GM18505 (cell line): ENCODE results near the gene RRAS.
"Not testable (repeated sequence)": the region's sequence is repeated elsewhere in the genome, so short reads cannot be mapped to it uniquely, and the experiment has no call there.

Experiments used
- ATAC-seq: cut with Tn5 transposase; IDR thresholded peaks from one replicate; pipeline ENCODE4 v1.9.1; 2021; ENCODE audit not compliant: unreplicated experiment
- POLR2A ChIP-seq: IDR thresholded peaks from 4 replicates; pipeline ENCODE4 v1.6.1; 2011; ENCODE audit warnings: borderline replicate concordance; ENCODE audit not compliant: insufficient read depth, insufficient read length; ENCODE audit errors: extremely low read depth

Gene RRAS

GRCh38 chr19:49624967-49625910 lies 14.7 kb downstream of the RRAS start:
- no peak for ATAC-seq
- TF ChIP-seq POLR2A = no peak

GRCh38 chr19:49617860-49618259 lies 22.1 kb downstream of the RRAS start:
- ATAC-seq = not testable (repeated sequence)

- ATAC-seq = no peak
- TF ChIP-seq POLR2A = no peak
Measured at GRCh38 chr19:49616945-49617344, 23.0 kb downstream of the RRAS start.

- no peak for TF ChIP-seq POLR2A
- no peak for ATAC-seq
Measured at GRCh38 chr19:49616532-49616931, 23.4 kb downstream of the RRAS start.

DNA sequence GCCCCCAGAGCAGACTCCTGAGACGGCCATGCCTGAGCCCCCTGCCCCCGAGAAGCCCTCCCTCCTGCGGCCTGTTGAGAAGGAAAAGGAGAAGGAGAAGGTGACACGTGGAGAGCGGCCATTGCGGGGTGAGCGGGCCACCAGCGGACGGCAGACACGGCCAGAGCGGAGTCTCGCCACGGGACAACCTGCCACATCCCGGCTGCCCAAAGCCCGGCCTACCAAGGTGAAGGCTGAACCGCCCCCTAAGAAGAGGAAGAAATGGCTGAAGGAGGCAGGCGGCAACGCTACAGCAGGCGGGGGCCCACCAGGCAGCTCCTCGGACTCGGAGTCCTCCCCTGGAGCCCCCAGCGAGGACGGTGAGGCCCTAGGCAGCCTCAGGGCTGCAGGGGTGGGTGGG lies 24.1 kb downstream of the RRAS start:
- no peak for ATAC-seq
- no peak for TF ChIP-seq POLR2A

DNA sequence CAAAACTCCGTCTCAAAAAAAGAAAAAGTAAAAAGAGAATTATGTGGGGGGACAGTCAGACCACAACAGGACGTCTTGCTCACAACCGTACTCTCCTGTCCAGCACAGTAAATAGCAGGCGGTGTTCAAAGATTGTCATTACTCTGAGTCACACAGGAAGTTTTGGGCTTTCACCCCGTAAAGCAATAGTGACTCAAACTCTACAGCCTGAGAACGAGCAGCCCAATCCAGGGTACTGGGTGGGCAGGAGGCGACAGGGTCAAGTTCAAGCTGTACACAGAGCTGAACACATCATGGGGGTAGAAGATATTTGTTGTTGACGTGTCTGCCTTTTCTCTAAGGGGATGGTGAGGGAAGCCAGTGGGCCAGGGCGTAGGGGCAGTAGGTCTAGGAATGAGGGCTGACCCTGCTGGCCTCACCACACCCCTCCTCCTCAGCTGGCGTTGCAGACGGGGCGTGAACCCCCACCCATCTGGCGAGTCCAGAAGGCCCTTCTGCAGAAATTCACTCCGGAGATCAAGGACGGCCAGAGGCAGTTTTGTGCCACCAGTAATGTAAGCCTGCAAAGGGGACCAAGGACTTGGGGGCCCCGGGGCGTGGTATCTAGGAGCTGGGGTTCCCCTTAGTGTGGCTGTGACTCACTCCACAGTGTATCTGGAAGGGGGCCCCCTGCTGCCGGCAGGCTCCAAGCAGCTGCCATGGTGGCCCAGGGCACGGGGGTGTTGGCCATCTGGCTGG lies 25.7 kb downstream of the RRAS start:
- TF ChIP-seq POLR2A = no peak
- ATAC-seq = no peak

DNA sequence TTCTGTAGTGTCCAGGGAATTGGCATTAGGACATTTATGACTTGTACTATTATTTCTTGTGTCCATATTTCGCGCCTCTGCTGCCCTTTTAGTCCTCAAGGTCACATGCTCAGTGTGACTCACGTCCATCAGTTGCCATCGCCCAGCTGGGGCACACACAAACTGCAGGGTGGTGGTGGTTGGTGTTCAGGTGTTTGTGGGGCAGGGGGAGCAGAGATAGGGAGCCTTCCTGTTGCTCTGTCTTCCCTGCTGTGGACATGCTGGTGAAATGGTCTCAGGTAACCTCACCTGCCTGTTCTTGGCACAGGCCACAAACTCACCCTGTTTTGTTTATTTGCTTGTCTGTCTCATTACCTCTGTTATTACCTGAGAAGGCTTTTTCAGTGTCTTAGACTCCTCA lies 26.6 kb downstream of the RRAS start:
- no peak for TF ChIP-seq POLR2A
- ATAC-seq = no peak

DNA sequence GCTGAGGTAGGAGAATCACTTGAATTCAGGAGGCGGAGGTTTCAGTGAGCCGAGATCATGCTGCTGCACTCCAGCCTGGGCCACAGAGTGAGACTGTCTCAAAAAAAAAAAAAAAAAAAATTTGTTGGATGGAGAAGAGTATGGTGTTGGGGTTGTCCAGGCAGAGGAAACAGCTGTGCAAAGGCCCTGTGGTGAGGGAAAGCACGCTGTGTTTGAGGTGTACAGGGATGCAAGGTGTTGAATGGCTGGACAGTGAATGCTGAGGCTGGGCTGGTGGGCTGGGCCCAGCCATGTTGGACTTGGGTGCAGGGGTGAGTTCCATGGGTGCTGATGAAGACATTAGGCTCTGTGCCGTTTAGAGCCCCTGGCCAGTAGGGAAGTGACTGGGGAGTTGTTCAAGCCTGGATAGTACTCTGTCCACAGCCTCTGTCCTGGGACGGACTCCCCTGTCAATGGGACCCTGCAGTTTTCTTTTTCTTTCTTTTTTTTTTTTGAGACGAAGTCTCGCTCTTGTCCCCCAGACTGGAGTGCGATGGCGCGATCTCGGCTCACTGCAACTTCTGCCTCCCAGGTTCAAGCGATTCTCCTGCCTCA lies 30.3 kb downstream of the RRAS start:
- TF ChIP-seq POLR2A = no peak
- no peak for ATAC-seq

DNA sequence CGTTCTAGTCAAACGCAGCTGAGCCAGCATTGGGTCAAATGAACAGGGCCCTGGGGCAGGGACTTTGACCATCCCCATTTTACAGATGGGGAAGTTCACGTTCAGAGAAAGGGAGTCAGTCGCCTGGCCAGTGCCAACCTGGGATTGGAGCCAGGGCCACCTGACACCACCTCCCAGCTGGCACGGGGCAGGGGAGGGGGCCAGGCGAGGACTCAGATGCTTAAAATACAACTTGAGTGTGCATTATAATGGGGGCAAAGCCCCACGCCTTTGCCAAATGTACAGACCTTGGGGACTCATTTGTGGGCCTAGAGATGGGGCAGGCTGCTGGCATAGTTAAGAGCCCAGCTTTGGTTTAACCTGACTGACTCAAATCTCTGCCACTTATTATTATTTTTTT lies 34.3 kb downstream of the RRAS start:
- TF ChIP-seq POLR2A = no peak
- no peak for ATAC-seq

- TF ChIP-seq POLR2A = no peak
Measured at GRCh38 chr19:49602806-49603205, 37.1 kb downstream of the RRAS start.

DNA sequence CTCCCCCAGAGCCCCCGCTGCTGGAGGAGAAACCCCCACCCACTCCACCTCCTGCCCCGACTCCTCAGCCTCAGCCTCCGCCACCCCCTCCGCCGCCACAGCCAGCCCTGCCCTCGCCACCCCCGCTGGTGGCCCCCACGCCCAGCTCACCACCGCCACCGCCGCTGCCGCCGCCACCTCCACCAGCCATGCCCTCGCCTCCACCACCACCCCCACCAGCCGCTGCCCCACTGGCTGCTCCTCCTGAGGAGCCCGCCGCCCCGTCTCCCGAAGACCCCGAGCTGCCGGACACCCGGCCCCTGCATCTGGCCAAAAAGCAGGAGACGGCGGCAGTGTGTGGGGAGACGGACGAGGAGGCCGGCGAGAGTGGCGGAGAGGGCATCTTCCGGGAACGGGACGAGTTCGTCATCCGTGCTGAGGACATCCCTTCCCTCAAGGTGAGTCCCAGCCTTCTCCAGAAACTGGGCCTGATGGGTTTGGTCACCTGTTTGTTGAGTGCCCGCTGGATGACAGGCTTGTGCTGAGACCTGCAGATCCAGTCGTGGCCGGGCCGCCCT lies 38.4 kb downstream of the RRAS start:
- ATAC-seq = no peak
- no peak for TF ChIP-seq POLR2A

More at GRCh38 chr19:49602806-49603205, 37.1 kb downstream of the RRAS start:
- no peak for ATAC-seq

DNA sequence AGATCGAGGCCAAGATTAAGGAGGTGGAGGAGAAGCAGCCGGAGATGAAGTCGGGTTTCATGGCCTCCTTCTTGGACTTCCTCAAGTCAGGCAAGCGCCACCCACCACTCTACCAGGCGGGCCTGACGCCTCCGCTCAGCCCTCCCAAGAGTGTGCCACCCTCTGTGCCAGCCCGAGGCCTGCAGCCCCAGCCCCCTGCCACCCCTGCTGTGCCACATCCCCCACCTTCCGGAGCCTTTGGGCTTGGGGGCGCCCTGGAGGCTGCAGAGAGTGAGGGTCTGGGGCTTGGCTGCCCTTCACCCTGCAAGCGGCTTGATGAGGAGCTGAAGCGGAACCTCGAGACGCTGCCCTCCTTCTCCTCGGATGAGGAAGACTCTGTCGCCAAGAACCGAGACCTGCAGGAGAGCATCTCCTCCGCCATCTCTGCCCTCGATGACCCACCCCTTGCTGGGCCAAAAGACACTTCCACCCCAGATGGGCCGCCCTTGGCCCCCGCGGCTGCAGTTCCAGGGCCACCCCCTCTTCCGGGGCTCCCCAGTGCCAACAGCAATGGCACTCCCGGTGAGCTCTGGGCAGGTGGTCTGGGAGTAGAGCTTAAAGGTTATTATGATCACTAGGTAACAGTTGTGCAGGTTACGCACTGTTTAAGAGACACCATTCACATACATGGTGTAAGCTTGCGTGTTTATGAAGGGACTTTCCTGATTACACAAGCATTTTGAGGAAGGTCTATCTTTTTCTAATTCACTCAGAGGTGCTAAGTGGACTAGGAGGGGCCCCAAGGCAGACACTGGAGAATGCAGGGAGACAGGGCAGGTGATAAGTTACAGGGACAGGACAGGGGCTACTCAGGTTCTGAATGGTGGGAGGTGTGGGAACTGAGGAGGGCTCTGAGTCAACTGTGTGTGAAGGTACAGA lies 40.3 kb downstream of the RRAS start:
- ATAC-seq = no peak
- TF ChIP-seq POLR2A = no peak

GRCh38 chr19:49597703-49597974 lies 42.3 kb downstream of the RRAS start:
- no peak for ATAC-seq
- no peak for TF ChIP-seq POLR2A
